IPS-18c (cell line): ENCODE measurements around the gene LNX2.

Experiments used
- H3K4me3 ChIP-seq: 2 replicates; pipeline ENCODE4 v1.7.0; 2013; ENCODE audit warnings: low read depth, mild to moderate bottlenecking, low read length, moderate library complexity; ENCODE audit not compliant: insufficient read depth
- H3K9me3 ChIP-seq: one replicate; pipeline ENCODE4 v1.6.1; 2013; ENCODE audit warnings: mild to moderate bottlenecking, low read length, moderate library complexity; ENCODE audit not compliant: control insufficient read depth, insufficient read depth

Gene LNX2

DNA sequence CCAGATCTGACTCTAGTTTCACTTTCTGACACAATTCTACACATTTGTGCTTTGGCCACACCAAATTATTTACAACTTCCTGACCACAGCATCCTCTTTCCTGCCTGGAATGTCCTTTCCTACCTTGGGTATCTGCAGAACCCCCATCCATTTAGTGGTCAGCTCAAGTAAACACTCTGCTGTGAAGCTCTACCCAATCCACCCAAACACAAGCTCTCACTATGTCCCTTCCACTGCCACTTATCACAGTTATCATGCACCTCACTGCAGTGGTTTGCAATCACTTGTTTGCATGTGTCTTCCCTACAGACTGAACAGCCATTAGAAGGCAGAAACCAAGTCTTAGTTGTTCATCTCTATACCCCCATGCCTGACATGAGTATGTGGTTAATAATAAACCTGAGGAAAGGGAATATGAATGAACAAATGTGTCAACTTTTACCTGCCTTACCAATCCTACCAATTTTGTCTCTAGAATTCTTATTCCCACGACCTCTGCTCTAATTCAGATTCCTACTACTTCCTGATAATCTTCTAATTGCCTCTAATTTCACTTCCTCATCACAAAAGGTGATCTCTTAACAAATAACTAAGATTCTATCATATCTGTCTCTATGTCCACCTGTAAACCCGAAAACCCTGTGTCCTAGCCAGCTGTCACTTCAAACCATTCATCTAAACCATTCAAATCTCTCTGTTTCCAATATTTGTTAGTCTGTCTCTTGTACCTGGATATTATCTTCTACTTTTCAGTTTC lies 25.1 kb downstream of the LNX2 start:
- no peak overlapping the region for H3K4me3 ChIP-seq
- H3K9me3 ChIP-seq: no peaks in the 10 kb centered on the region

DNA sequence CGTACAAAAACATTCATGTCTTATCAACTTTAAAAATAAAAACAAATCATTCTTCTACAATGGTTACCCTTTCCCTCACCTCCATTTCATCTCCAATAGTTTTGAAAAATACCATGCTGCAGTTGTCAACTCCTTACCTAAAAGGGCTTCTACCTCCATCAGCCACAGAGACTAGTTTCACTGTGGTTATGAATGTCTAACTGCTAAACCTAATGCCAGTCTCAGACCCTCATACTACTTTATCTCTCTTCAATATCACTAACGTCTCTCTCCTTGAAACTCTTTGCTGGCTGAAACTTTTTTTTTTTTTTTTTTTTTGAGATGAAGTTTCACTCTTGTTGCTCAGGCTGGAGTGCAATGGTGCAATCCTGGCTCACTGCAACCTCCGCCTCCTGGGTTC lies 27.1 kb downstream of the LNX2 start:
- Histone ChIP-seq H3K9me3 (no peaks in the 10 kb centered on the region), H3K4me3 (no peak overlapping the region)

DNA sequence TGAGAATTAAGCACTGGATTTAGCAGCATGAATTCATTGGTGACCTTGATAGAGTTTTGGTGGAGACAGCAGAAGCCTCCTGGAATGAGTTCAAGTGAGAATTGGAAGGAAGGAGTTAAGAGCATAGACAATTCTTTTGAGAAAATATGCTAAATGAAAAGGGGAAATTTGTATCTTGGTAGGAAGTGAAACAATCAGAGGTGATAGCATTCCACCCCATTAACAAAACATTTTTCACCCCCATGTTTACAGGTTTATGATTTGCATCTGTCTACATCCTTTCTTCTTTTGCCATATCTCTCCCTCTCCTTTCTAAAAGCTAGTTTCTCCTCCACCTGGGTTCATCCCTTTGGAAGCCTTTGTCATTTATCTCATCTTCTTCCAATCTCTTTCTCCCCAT lies 27.5 kb downstream of the LNX2 start:
- no peak overlapping the region for H3K4me3 ChIP-seq

DNA sequence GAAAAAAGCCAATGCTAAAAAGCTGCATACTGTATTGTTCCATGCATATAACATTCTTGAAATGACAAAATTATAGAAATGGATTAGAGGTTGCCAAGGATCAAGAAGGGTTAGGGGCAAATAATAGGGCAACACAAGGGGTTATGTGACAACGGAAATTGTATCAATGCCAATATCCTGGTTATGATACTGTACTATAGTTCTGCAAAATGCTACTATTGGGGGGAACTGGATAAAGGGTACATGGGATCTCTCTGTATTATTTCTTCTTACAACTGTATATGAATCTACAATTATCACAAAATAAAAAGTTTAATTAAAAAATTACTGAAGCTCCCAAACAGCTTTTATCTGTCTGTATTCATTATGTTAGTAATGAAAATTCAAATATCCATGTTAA lies 31.9 kb downstream of the LNX2 start:
- Histone ChIP-seq H3K9me3 (no peaks in the 10 kb centered on the region), H3K4me3 (no peak overlapping the region)

More for the DNA sequence above, 27.5 kb downstream of the LNX2 start:
- no peaks in the 10 kb centered on the region for H3K9me3 ChIP-seq

DNA sequence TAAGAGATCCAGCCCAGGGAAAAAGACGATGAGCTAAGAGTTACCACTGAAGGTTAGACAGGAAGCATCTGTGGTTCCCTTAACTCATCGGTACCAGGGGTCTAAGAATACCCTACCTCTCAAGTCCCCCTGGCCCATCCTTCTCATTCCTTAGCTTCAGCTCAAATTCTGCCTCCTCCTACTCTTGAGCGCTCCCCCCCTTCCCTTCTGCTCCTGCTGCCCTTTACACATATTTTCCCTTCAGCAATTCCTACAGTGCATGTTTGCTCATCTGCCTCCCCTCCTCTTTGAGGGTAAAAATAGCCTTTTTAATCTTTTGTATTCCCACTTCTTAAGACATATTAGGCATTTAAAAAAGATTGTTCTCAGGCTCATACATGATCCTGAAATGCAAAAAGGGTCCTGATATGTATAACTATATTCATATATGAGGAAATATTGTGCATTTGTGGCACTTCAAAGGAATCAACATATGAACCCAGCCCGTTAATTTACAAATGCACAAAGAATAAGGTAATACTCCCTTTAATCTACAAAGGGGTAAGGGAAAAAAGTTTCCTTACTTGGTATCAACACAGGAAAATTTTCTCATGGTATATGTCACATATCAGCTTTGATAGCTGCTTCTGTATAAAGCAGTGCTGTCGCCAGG lies 33.1 kb downstream of the LNX2 start:
- H3K9me3 ChIP-seq: no peaks in the 10 kb centered on the region
- no peak overlapping the region for H3K4me3 ChIP-seq

DNA sequence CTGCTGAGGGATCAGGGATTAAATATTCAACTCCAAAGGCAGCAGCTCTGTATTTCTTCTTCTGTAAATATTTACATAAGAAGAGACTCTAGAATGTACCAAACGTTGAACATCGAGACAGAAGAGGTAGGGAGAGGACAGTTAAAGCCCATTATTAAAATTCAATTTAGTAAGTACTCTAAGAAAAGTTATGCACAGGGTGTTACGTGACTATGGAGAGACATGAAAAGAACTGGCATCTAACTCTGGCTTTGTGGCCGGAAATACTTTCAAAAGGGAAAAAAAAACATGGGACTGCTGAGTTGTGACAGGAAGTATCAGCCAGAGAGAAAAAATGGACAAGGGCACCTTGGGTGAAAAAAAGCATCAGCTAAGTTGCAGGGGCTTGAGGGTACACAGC lies 36.7 kb downstream of the LNX2 start:
- H3K9me3 ChIP-seq: no peaks in the 10 kb centered on the region
- H3K4me3 ChIP-seq: no peak overlapping the region

DNA sequence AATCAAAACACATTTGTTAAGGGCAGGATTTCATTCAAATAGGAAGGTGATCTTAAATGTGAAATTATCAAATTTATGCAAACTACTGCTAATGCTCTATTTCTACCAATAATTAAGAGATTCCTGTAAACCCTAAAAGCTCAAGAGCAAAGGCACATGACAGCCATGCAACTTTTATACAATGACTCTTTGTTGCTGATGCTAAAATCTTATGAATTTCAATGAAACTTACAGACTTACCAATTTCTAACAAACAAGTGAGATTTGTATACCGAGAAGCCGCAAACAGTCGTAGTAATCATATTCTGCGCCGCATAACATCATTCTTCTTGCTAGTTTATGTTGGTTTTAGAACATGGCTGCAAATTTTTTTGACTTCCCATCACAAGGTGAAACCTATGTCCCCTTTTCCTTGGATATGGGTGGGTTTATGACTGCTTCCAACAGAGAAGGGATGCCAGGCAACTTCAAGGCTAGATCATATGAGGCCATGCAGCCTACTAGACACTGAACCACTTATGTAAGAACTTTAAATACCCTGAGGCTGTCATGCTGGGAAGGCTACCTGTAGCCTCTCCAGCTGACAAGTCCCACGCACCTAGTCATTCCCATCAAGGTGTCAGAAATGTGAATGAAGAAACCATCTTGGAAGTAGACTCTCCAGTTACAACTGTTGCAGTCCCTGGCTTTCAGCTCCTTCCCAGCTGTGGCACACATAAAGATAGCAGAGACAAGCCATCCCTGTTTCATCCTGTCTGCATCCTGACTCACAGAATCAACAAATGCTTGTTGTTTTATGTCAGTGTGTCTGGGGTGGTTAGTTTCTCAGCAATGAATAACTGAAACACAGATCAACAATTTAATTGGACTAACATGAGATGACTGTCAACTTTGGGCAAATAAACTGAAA lies 42.0 kb downstream of the LNX2 start:
- Histone ChIP-seq H3K9me3 (peaks cover 2% of the 10 kb centered on the region), H3K4me3 (no peak overlapping the region)

DNA sequence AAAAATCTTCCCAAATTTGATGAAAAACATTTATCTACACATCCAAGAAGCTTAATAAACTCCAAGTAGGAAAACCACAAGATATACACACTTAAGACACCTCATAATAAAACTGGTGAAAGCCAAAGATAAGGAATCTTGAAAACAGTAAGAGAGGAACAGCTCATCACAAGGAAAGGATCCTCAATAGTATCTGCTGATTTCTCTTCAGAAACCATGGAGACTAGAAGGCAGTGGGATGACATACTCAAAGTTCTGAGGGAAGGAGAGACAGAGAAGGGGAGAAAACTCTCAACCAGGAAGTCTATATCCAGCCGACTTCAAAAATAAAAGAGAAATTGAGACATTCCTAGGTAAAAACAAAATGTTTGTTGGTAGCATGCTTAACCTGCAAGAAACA lies 45.7 kb downstream of the LNX2 start:
- Histone ChIP-seq H3K4me3 (no peak overlapping the region), H3K9me3 (peaks cover 2% of the 10 kb centered on the region)

DNA sequence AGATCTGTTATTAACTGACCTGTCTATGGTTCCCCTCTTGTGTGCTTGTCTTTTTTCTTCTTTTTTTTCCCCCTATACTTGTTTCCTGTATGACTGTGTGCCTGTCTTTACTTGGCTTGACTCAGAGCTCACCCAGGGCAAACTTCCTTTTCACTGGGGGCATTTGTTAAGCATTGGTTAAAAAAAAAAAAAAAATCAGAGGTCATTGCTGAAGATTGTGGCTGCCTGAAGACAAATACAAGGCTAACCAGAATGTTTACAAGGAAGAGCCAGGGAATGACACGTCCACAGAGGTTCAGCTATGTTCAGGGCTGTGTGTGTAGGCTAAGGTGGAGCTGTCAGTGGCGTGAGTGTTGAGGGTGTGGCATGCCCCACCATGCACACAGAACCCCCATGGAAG lies 47.1 kb downstream of the LNX2 start:
- Histone ChIP-seq H3K9me3 (peaks cover 2% of the 10 kb centered on the region), H3K4me3 (no peak overlapping the region)

DNA sequence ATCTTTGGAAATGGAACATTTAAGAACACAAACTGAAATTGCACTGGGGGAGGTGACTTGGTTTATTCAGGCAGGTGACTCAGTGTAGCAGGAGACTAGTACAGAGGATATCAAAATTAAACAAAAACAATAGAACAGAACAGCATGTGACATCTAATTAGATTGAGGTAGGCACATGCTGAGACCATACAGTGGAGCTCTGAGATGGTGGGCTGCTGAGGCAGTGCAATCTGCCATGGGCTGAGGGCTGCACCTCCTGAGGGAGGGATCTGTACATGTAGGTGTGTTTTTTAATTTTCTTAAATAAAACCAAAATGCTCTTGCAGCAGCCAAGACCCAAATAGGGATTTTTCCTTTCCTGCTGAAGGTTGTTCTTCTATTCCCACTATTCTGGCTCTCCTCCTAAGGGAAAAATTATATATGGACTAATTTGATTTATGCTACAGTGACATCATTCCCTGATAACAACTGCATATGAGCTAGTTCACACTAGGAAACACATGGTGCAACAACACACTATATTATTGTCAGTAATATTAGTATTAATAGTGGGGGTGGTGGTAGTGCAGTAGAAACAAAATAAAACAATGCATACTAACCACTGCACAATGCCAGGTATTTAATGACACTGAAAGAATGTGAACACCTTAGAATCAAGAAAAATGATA lies 48.0 kb downstream of the LNX2 start:
- H3K4me3 ChIP-seq: no peak overlapping the region
- H3K9me3 ChIP-seq: peaks cover 2% of the 10 kb centered on the region

DNA sequence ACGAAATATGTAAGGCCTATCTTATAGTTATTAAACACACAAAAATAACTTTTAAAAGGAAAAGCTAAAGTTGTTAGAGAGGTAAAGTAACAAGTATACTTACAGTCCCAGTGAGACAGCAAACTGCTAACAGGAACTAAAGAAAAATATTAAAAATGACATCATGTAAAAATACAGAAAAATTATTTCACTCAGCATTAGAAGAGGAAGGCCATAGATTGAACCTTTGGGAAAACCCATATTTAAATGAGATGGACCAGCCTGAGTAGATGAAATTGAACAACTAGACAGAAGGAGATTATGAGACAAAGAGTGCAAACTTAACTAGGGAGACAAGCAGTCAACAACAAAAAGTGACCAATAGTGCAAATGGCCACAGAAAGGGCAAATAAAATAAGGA lies 49.4 kb downstream of the LNX2 start:
- Histone ChIP-seq H3K9me3 (peaks cover 2% of the 10 kb centered on the region), H3K4me3 (no peak overlapping the region)

DNA sequence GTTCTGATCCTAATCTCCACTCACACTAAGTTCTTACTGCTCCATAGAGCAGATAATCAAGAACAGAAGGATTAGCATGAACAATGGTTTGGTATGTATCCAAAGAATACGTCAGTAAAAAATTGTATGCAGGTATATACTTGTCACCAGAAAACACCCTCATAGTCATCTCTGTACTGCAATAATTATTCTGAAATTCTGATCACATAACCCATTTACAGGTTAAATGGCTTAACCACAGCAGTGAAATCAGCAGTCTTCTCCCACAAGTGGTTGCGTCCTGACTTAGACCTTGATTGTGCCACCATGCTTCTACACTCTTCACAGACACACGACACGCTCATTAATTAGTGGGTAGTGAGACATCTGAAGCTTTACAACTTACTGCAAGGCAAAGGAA lies 50.9 kb downstream of the LNX2 start:
- H3K9me3 ChIP-seq: no peaks in the 10 kb centered on the region
- H3K4me3 ChIP-seq: no peak overlapping the region

DNA sequence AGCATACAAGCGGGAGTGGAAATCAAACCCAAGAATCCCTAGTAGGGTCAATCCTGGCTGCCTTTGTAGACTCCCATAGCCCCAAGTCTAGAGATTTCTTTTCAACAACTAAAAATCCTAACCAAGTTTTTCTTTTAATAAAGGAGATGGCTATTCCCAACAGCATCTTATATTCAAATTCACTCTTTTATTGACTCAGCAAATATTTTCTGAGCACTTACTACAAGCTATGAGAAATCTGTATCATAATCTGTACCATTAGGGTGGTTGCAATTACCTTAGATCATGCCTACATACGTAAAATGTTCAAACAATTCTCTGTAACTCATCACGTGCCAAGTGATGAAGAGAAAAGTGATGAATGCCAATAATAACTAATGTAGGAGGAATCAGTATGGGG lies 54.5 kb downstream of the LNX2 start:
- Histone ChIP-seq H3K9me3 (no peaks in the 10 kb centered on the region), H3K4me3 (no peak overlapping the region)

DNA sequence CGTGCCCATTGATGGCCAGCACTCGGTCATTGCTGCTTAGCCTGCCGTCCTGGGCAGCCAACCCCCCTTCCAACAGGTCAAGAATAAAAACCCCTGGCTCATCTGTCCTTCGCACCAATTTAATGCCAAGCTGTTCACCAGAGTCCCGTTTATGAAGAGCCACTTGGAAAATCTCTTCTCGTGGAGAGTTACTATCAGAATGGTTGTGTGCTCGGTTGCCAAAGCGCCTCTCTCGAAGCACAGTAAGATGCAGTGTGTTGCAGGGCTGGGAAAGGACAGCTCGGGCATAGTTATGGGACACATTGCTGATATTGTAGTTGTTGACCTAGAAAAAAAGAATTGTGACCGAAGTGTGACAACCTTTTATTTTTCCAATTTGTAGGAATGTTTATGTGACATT lies 57.9 kb downstream of the LNX2 start:
- Histone ChIP-seq H3K9me3 (no peaks in the 10 kb centered on the region), H3K4me3 (no peak overlapping the region)

DNA sequence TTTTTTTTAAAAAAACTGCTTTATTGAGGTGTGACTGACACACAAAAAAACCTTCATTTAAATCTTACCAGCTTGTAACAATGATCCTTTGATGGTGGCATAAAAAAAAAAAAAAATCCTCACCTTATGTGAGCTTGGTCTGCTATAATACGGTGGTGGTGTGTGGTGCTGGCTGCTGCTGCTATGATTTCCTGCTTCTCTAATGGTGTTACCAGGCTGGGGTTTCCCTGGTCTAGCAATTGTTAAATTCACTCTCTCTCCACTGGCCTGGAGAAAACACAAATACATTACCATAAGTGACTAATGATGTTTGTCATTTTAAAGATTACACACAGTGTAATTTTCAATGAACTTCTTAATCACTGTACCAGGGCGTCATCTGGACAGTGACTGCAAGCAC lies 60.6 kb downstream of the LNX2 start:
- Histone ChIP-seq H3K9me3 (no peaks in the 10 kb centered on the region), H3K4me3 (no peak overlapping the region)

DNA sequence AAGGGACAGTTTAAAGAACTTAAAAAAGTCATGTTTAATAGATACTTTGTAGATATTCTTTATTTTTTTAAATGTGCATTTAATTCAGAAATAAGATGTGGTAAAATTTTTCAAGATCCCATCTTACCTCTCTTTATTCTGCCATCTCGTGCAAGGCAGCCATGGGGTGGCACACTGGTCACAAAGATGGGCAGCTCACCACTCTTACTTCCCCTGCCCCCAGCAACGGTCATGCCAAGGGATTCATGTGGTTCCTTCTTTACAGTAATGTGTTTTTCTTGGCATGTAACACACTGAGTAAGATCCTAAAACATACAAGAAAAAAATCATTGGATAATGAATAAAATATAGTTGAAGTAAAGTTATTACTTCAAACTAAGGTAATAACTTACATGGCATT lies 64.2 kb downstream of the LNX2 start:
- H3K4me3 ChIP-seq: no peak overlapping the region
- no peaks in the 10 kb centered on the region for H3K9me3 ChIP-seq

DNA sequence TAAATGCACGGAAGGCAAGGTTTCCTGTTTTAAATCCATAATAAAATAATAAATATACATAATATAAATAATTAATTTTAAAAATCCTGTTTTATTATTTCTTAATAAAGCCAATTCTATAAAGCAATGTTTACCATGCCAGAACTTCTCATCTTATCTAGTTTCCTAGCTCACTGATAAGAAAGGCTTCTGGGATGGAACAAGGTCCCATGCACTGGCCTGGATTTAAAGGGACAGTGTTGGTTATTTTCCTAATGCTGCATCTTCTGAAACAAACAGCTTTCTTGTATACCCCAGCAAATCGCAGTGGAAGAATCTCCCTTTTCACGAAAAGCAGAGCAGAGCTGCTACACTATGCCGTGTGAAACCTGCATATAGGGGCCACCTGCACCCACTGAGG lies 68.8 kb downstream of the LNX2 start:
- Histone ChIP-seq H3K4me3 (no peak overlapping the region), H3K9me3 (no peaks in the 10 kb centered on the region)
